Mammary epithelial cell (primary cell): ENCODE measurements around the gene RCAN1.

ENCODE experiments used
- CTCF ChIP-seq, 2 donors: IDR thresholded peaks in 1 of 2; conservative IDR thresholded peaks in 1 of 2; 2 replicates each; pipeline ENCODE4 v1.5.1; 2011 to 2012; ENCODE audit warnings: inconsistent platforms in 2 of 2, low read length in 2 of 2, mild to moderate bottlenecking in 2 of 2, control low read depth in 1 of 2, low read depth in 1 of 2; ENCODE audit not compliant: insufficient read depth in 1 of 2; ENCODE audit errors: extremely low read depth in 1 of 2
- EZH2 ChIP-seq: IDR thresholded peaks from 2 replicates; pipeline ENCODE4 v1.6.1; 2012; ENCODE audit warnings: low read length, inconsistent platforms, borderline replicate concordance

GRCh38 chr21:34617753-34618339 is 2.9 kb upstream of the RCAN1 start:
- TF ChIP-seq CTCF (conservative IDR thresholded peaks at IDR 0.05 in 1 of 2, IDR thresholded peaks at IDR 0.05 in 1 of 2; ENCODE audit: extremely low read depth in 1 of 2, insufficient read depth in 1 of 2, low read depth in 1 of 2, low read length in 2 of 2) (no peak), EZH2 (no peak)
